Ureter (tissue), 1 donor: ENCODE data around the gene HCAR1. TPM values are rescaled to one million over a fixed set of nuclear protein-coding genes. Genes with fewer than 3 reads are reported as not detected.

ENCODE experiments used
- DNase-seq: peaks from one replicate; pipeline ENCODE4 v3.0.0-alpha.2; 2020; ENCODE audit warnings: low spot score
- total RNA-seq: library from RNA; stranded (reverse); gene quantifications from one replicate; pipeline ENCODE4 v1.2.4, GENCODE V29; 2023
- donor health status: DM: yes; HTN: yes; CAD: no.

The HCAR1 gene
- total RNA-seq: 16.3 TPM

GRCh38 chr12:122730215-122731014, at the start of gene HCAR1:
HCAR1 (minus strand) TSS chr12:122730844; CDS start chr12:122730339, 505 bp downstream.
- DNase-seq: no peak

- DNase-seq: no peak
Observed at GRCh38 chr12:122757568-122757967, 26.9 kb upstream of the HCAR1 start.

GRCh38 chr12:122754790-122755189, 24.1 kb upstream of the HCAR1 start:
- no peak for DNase-seq

- DNase-seq: no peak
Observed at GRCh38 chr12:122753319-122753650, 22.6 kb upstream of the HCAR1 start.

- peak; percentile 99 for DNase-seq
Observed at GRCh38 chr12:122752464-122753318, 22.0 kb upstream of the HCAR1 start, which contains the start of gene DENR. DENR (plus strand) TSS chr12:122752824; CDS start chr12:122753702, 878 bp downstream.

- peak; percentile 36 for DNase-seq
Observed at GRCh38 chr12:122750781-122751515, 20.3 kb upstream of the HCAR1 start.

GRCh38 chr12:122749569-122750332, 19.1 kb upstream of the HCAR1 start:
- peak; percentile 25 for DNase-seq

- DNase-seq: peak; percentile 24
Observed at GRCh38 chr12:122747224-122748135, 16.8 kb upstream of the HCAR1 start.

- no peak for DNase-seq
Observed at GRCh38 chr12:122743895-122744525, 13.4 kb upstream of the HCAR1 start.

- DNase-seq: no peak
Observed at GRCh38 chr12:122740351-122740750, 9.7 kb upstream of the HCAR1 start.

GRCh38 chr12:122738571-122738970, 7.9 kb upstream of the HCAR1 start:
- no peak for DNase-seq

GRCh38 chr12:122732611-122733010, 2.0 kb upstream of the HCAR1 start:
- DNase-seq: no peak

GRCh38 chr12:122732170-122732569, 1.5 kb upstream of the HCAR1 start:
- DNase-seq: no peak

- DNase-seq: no peak
Observed at GRCh38 chr12:122729583-122730214, 945 bp downstream of the HCAR1 start.

GRCh38 chr12:122726080-122726558, 4.5 kb downstream of the HCAR1 start:
- no peak for DNase-seq

- no peak for DNase-seq
Observed at GRCh38 chr12:122725452-122726079, 5.1 kb downstream of the HCAR1 start.

- no peak for DNase-seq
Observed at GRCh38 chr12:122724641-122725243, 5.9 kb downstream of the HCAR1 start.

- DNase-seq: no peak
Observed at GRCh38 chr12:122722387-122722786, 8.3 kb downstream of the HCAR1 start.
